ENCODE measurements around the gene RBP3.

The RBP3 gene

DNA sequence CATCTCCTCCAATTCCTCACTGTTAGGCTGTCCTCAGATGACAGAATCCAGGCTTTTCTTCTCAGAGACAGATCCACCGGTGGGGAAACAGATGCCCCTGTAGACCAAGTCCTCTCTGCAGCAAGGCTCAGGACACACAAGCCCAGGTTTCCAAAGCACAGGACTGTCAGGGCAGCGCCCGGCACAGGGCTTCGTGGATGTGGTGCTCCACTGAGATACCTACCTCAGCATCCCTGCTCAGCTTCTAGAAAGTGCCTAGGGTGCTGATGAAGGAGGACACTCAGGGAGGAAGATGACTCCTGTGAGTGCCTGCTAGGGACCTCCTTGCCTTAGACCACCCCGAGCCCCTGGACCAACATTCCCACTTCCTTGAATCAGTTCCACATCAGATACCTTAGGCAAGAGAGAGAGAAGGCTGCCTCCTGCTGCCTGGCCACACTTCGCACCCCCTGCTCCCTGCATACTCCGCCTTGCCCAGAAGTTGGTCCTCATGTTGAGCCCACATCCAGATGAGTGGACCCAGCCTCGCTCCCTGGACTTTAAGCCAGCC is 8.9 kb upstream of the RBP3 start:
- no peak for DNase-seq

GRCh38 chr10:47339759-47340607 is 8.2 kb upstream of the RBP3 start:
- no peak for DNase-seq

GRCh38 chr10:47340608-47341170 is 7.5 kb upstream of the RBP3 start:
- DNase-seq, result no peak

- DNase-seq, result no peak
Measured at GRCh38 chr10:47344996-47345870, 2.9 kb upstream of the RBP3 start.

GRCh38 chr10:47346581-47347302 is 1.4 kb upstream of the RBP3 start:
- no peak for DNase-seq

- DNase-seq, result no peak
Measured at GRCh38 chr10:47347303-47347675, 874 bp upstream of the RBP3 start.

DNA sequence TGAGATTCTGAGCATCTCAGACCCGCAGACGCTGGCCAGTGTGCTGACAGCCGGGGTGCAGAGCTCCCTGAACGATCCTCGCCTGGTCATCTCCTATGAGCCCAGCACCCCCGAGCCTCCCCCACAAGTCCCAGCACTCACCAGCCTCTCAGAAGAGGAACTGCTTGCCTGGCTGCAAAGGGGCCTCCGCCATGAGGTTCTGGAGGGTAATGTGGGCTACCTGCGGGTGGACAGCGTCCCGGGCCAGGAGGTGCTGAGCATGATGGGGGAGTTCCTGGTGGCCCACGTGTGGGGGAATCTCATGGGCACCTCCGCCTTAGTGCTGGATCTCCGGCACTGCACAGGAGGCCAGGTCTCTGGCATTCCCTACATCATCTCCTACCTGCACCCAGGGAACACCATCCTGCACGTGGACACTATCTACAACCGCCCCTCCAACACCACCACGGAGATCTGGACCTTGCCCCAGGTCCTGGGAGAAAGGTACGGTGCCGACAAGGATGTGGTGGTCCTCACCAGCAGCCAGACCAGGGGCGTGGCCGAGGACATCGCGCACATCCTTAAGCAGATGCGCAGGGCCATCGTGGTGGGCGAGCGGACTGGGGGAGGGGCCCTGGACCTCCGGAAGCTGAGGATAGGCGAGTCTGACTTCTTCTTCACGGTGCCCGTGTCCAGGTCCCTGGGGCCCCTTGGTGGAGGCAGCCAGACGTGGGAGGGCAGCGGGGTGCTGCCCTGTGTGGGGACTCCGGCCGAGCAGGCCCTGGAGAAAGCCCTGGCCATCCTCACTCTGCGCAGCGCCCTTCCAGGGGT is 703 bp downstream of the RBP3 start:
- DNase-seq, result no peak

GRCh38 chr10:47349516-47349915 is 1.4 kb downstream of the RBP3 start:
- DNase-seq, result no peak

GRCh38 chr10:47349941-47350371 is 1.8 kb downstream of the RBP3 start:
- no peak for DNase-seq

DNA sequence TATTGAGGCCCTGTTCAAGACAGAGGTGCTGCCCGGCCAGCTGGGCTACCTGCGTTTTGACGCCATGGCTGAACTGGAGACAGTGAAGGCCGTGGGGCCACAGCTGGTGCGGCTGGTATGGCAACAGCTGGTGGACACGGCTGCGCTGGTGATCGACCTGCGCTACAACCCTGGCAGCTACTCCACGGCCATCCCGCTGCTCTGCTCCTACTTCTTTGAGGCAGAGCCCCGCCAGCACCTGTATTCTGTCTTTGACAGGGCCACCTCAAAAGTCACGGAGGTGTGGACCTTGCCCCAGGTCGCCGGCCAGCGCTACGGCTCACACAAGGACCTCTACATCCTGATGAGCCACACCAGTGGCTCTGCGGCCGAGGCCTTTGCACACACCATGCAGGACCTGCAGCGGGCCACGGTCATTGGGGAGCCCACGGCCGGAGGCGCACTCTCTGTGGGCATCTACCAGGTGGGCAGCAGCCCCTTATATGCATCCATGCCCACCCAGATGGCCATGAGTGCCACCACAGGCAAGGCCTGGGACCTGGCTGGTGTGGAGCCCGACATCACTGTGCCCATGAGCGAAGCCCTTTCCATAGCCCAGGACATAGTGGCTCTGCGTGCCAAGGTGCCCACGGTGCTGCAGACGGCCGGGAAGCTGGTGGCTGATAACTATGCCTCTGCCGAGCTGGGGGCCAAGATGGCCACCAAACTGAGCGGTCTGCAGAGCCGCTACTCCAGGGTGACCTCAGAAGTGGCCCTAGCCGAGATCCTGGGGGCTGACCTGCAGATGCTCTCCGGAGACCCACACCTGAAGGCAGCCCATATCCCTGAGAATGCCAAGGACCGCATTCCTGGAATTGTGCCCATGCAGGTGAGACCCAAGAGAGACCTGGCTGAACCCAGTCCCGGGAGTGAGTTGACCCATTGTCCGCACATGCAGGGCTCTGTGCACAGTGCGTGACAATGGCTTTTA is 2.8 kb downstream of the RBP3 start:
- no peak for DNase-seq

- DNase-seq, result no peak
Measured at GRCh38 chr10:47351899-47352815, 4.0 kb downstream of the RBP3 start.

- no peak for DNase-seq
Measured at GRCh38 chr10:47353351-47353750, 5.2 kb downstream of the RBP3 start.

DNA sequence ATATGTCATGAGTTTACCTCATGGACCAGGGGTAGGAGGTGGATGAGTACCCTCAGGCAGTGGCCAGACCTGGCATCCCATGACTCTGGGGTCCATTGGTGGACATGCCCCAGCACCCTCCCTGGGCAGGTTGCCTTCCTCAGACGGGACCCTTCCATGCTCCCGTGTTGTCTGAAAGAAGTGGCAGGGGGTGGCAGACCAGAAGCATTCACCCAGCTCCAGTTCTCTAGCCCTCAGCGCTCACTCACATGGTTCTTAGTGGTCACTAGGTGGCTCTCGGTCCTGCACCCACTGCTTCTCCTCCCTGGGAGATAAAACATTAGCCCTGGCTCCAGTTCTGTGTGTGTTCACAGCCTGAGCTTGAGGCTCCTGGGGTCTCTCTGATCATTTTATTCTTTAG is 6.0 kb downstream of the RBP3 start:
- no peak for DNase-seq

DNA sequence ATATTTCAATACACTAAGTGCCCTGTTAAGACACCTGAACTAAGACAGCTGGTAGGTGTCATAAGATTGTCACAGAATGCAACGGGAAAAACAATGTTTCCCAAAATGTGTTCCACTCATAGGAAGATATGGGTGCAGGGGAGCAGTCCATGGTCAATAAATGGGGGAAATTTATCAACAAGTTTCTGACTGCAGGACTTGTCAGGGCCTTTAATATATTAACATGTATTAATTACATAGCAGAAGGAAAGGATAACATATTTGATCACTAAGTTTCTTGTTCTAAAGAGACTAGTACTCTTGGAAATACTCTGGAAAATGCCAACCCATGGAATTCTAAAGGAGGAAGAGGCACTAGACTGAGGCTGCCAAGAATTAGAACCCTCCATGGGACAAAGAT is 6.7 kb downstream of the RBP3 start:
- DNase-seq, result no peak

DNA sequence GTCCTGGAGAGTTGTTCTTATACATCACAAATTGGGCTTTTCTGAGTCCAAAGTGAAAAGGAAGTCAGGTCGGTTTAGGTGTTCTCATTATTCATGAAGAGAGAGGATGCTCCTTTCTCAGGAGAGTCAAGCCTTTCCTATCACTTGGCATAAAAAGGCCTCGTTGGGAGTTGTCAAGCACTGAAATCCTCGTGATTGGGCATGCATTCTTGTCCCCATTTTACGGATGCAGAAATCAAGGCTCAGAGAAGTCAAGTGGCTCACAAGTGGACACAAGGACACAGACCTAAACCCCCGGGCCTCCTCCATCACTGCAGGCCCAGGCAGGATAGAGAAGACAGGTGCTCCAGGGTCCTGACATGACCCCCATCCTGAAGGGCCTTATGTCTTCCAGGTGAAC is 8.5 kb downstream of the RBP3 start:
- DNase-seq, result no peak

DNA sequence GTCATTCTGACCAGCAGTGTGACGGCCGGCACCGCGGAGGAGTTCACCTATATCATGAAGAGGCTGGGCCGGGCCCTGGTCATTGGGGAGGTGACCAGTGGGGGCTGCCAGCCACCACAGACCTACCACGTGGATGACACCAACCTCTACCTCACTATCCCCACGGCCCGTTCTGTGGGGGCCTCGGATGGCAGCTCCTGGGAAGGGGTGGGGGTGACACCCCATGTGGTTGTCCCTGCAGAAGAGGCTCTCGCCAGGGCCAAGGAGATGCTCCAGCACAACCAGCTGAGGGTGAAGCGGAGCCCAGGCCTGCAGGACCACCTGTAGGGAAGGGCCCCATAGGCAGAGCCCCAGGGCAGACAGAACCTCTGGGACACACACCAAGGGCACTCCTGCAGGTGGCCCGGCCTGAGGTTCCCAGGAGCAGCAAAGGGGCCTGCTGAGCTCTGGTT is 9.0 kb downstream of the RBP3 start:
- no peak for DNase-seq

GRCh38 chr10:47357911-47358310 is 9.7 kb downstream of the RBP3 start:
- no peak for DNase-seq

DNA sequence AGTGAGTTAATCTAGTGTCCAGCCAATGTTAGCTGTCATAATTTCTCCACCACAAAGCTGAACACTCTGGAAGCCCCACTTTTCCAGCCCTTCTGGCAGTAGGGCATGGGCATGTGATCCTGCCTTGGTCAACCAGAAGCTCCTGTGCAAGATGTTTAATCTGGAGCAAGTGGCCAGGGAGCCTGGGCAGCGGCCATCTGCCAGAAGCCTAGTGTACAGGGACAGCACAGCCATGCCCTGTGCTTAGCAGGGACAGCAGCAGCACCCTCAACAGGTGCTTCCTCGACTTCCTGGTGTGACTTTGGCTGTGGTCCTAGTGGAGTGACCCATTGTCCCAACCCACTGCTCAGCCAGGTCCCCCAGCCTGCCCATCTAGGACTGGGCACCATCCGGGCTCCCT is 10.3 kb downstream of the RBP3 start:
- no peak for DNase-seq

DNA sequence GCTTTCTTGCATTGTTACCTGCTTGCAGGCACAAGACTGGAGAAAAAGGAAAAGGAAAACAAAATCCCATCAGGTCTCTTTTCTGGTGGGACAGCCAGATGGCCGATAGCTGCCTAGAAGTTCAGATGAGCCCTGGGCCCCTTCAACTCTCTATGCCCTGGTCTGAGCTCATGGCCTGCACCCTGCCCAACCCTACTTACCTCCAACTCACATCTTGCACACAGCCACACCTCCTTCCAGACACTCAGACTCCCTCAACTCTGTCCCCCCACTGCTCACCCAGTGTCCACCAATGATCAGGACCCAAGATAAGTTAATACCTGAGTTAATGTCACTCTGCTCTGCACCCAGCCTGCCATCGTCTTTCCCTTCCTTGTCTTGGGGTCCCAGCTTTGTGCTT is 10.9 kb downstream of the RBP3 start:
- DNase-seq, result no peak

Measured in SHP77 (cell line).